ENCODE results near the gene PRRC2A. TPM values are rescaled to one million over a fixed set of nuclear protein-coding genes. Genes with fewer than 3 reads are reported as not detected.

PRRC2A gene
- total and polyA plus RNA-seq, 7 donors: 28.8 to 109 (median 44.1) TPM

- DNase-seq: peak; percentile 94
- TF ChIP-seq POLR2AphosphoS5 (IDR thresholded peaks at IDR 0.05): peak in 3 of 4 donors; percentile 59 to 76 (median 72)
- TF ChIP-seq, protein P1, sequence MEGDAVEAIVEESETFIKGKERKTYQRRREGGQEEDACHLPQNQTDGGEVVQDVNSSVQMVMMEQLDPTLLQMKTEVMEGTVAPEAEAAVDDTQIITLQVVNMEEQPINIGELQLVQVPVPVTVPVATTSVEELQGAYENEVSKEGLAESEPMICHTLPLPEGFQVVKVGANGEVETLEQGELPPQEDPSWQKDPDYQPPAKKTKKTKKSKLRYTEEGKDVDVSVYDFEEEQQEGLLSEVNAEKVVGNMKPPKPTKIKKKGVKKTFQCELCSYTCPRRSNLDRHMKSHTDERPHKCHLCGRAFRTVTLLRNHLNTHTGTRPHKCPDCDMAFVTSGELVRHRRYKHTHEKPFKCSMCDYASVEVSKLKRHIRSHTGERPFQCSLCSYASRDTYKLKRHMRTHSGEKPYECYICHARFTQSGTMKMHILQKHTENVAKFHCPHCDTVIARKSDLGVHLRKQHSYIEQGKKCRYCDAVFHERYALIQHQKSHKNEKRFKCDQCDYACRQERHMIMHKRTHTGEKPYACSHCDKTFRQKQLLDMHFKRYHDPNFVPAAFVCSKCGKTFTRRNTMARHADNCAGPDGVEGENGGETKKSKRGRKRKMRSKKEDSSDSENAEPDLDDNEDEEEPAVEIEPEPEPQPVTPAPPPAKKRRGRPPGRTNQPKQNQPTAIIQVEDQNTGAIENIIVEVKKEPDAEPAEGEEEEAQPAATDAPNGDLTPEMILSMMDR (IDR thresholded peaks at IDR 0.05): peak; percentile 86 to 96 (median 90)
- TF ChIP-seq POLR2A (IDR thresholded peaks at IDR 0.05): peak in 1 of 2 donors; percentile 33
- TF ChIP-seq EP300 (IDR thresholded peaks at IDR 0.05): no peak
- H3K36me3 ChIP-seq: no peaks in the 10 kb centered on the region
- H3K9me3 ChIP-seq: no peaks in the 10 kb centered on the region
- H3K27me3 ChIP-seq: no peaks in the 10 kb centered on the region
- H3K4me3 ChIP-seq: peak overlapping the region; percentile 50 to 85 (median 70)
- peak overlapping the region; percentile 80 to 87 (median 84) for H3K27ac ChIP-seq
- WGBS, 2 donors: 0 to 1% methylated on average over 62 of the region's 62 CpGs
- intact Hi-C loops (cut with DNase I): loop anchor here (1.0 to 2.0 kb wide), 2 partner anchors 17 to 34 kb away; partner anchors contain the start of genes ATP6V1G2 and NFKBIL1
- peaks cover 0 to 21% (median 17%) of the 10 kb centered on the region in 4 donors for H3K4me1 ChIP-seq
Measured at GRCh38 chr6:31580807-31581433, 39.6 kb upstream of the PRRC2A start.

- no peaks in the 10 kb centered on the region for H3K36me3 ChIP-seq
- intact Hi-C loops (cut with DNase I): loop anchor here (1.0 to 2.0 kb wide), 2 partner anchors 17 to 35 kb away; partner anchors contain the start of genes ATP6V1G2 and NFKBIL1
- peak overlapping the region; percentile 80 to 87 (median 84) for H3K27ac ChIP-seq
- H3K4me3 ChIP-seq: peak overlapping the region; percentile 50 to 85 (median 70)
- TF ChIP-seq POLR2A (IDR thresholded peaks at IDR 0.05): no peak
- no peak for TF ChIP-seq POLR2AphosphoS5 (IDR thresholded peaks at IDR 0.05)
- TF ChIP-seq, protein P1 (IDR thresholded peaks at IDR 0.05): no peak
- no peak for TF ChIP-seq EP300 (IDR thresholded peaks at IDR 0.05)
- WGBS, 2 donors: 13 to 23% methylated on average over 21 of the region's 21 CpGs
- no peaks in the 10 kb centered on the region for H3K9me3 ChIP-seq
- peaks cover 0 to 19% (median 16%) of the 10 kb centered on the region in 4 donors for H3K4me1 ChIP-seq
- H3K27me3 ChIP-seq: peaks cover 0 to under 1% (median under 1%) of the 10 kb centered on the region in 3 donors
- no peak for DNase-seq
Measured at GRCh38 chr6:31581434-31582229, 38.9 kb upstream of the PRRC2A start.

DNA sequence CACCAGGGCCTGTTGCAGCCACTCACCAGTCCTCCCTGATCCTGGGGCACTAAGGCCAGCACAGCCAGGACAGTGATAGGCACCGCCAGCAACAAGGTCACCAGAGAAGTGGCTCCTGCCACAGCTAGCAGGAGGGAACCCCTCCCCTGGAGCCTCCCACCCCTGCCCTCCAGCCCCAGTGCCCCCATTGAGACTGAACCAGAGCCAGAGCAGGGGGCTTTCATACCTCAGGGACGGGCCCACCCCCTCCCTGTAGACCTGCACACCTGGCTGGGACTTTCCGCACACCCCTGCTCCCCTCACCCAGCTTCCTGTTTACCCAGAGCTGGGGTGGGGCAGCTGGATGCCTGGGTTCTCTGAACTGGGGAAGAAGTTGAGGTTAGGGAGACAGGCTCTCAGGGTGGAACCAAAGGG is 38.3 kb upstream of the PRRC2A start, which contains the start of gene LTB:
LTB (minus strand) TSS at position 195 of the 414 bp plus-strand sequence; CDS start at position 188, 7 bp downstream.
- Histone ChIP-seq H3K9me3 (no peaks in the 10 kb centered on the region), H3K4me1 (peaks cover 0 to 19% (median 16%) of the 10 kb centered on the region in 4 donors), H3K4me3 (peak within 1 kb of the TSS; percentile 50 to 85 (median 70)), H3K27ac (peak within 1 kb of the TSS; percentile 80 to 87 (median 84)), H3K36me3 (no peaks in the 10 kb centered on the region), H3K27me3 (peaks cover 0 to 6% (median 5%) of the 10 kb centered on the region in 3 donors)
- TF ChIP-seq POLR2A (IDR thresholded peaks at IDR 0.05) (no peak), POLR2AphosphoS5 (IDR thresholded peaks at IDR 0.05) (no peak)
- TF ChIP-seq, protein P1 (IDR thresholded peaks at IDR 0.05): no peak
- WGBS, 2 donors: 36 to 40% methylated on average over 3 of the region's 3 CpGs
- no peak for DNase-seq
- intact Hi-C loops (cut with DNase I): no loop called here

- TF ChIP-seq EP300 (IDR thresholded peaks at IDR 0.05): no peak
- no peak for TF ChIP-seq POLR2A (IDR thresholded peaks at IDR 0.05)
- TF ChIP-seq, protein P1 (IDR thresholded peaks at IDR 0.05): no peak
- no peak for TF ChIP-seq POLR2AphosphoS5 (IDR thresholded peaks at IDR 0.05)
- intact Hi-C loops (cut with DNase I): no loop called here
- Histone ChIP-seq H3K27ac (no peak overlapping the region), H3K36me3 (no peaks in the 10 kb centered on the region), H3K4me3 (no peak overlapping the region), H3K9me3 (no peaks in the 10 kb centered on the region), H3K4me1 (peaks cover 0 to 13% (median 12%) of the 10 kb centered on the region in 4 donors), H3K27me3 (peaks cover 0 to 12% (median 5%) of the 10 kb centered on the region in 3 donors)
- WGBS, 2 donors: 58 to 63% methylated on average over 2 of the region's 2 CpGs
- DNase-seq: no peak
Measured at GRCh38 chr6:31585491-31585890, 35.0 kb upstream of the PRRC2A start.

Data from sigmoid colon (tissue), 7 donors.